Measurements from ENCODE around the gene TRAPPC4. TPM values are rescaled to one million over a fixed set of nuclear protein-coding genes. Genes with fewer than 3 reads are reported as not detected.
A peak's percentile ranks its signal among the peaks of the same experiment; 100 is the strongest.

Gene TRAPPC4
- total and polyA plus RNA-seq, 2 of the 8 experiments (the other 6 are each of a cell fraction or from before 2014, with no cell fraction given): 94.3 to 223 TPM

DNA sequence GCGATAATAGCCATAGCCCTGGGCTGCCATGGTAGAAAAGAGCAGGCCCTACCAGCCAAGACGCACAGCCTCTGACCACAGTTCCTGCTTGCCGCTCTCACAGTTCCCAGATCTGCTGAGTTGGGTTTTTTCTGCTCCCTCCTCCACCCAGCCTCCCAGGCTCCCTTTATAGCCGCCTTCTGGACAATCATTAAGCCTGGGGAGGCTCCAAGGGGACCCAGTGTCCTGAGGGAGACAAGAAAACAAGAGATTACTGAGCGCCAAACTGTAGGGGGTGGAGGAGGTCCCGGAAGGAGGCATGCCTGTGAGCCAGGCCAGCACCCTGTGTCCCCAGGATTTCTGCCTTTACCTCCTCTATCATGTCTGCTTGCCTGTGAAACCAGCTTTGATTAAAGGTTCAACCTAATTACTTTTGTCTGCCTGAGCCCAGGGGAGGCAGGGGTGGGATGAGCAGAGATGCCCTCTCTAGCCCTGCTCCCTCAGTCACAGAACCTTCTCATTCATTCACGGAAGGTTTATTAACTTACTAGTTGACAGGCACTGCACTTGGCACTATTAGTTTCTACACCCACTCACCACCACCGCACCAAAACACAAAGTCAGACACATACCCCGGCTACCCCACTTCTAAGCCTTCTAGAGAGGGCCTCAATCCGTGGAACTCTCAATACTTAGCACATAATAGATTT is 10.9 kb downstream of the TRAPPC4 start:
- Histone ChIP-seq H3K36me3 (ENCODE audit: control insufficient read depth in 2 of 4, insufficient read depth in 4 of 4, low read length in 3 of 4) (peaks cover 6 to 41% (median 19%) of the 10 kb centered on the region in 4 experiments), H3K18ac (ENCODE audit: extremely low read depth, low read length) (no peak overlapping the region), H3K27me3 (replicated peaks in 1 of 4; ENCODE audit: control insufficient read depth in 3 of 4, extremely low read depth in 1 of 4, insufficient read depth in 3 of 4, low read length in 3 of 4) (no peaks in the 10 kb centered on the region), H2BK5ac (ENCODE audit: low read depth, low read length) (0 out of 2 replicates have a peak overlapping the region, but pooled peaks have one; percentile 35), H4K91ac (replicated peaks; ENCODE audit: insufficient read length, low read length) (no peak overlapping the region), H3K23ac (ENCODE audit: insufficient read length) (no peak overlapping the region), H3K4me1 (replicated peaks in 1 of 4; ENCODE audit: control insufficient read depth in 3 of 4, insufficient read depth in 4 of 4, low read length in 3 of 4) (peaks cover 6 to 13% (median 10%) of the 10 kb centered on the region in 4 experiments), H2AFZ (ENCODE audit: low read length) (no peak overlapping the region), H3K9ac (replicated peaks in 1 of 4; ENCODE audit: extremely low read depth in 1 of 4, low read depth in 3 of 4, low read length in 3 of 4) (peak overlapping the region in 3 of 4 experiments; percentile 24 to 93 (median 91); a peak in 5 of 7 replicates), H2BK15ac (ENCODE audit: low read length) (no peak overlapping the region), H3K23me2 (ENCODE audit: low read depth, low read length) (peaks cover 7% of the 10 kb centered on the region; the same call in 1 of the 2 replicates), H2BK120ac (replicated peaks; ENCODE audit: low read depth, low read length) (no peak overlapping the region), H3K4me3 (ENCODE audit: extremely low read depth in 1 of 4, insufficient read depth in 2 of 4, low read depth in 3 of 4, low read length in 4 of 4) (peak overlapping the region; percentile 64 to 84 (median 74); a peak in 7 of 8 replicates), H3K27ac (ENCODE audit: low read depth, low read length) (no peak overlapping the region), H3K4ac (replicated peaks; ENCODE audit: insufficient read length, low read depth, low read length) (no peak overlapping the region), H4K20me1 (replicated peaks in 1 of 2; ENCODE audit: control insufficient read depth in 1 of 2, insufficient read depth in 2 of 2, low read length in 2 of 2) (peaks cover 3 to 13% of the 10 kb centered on the region in 2 experiments), H4K5ac (ENCODE audit: insufficient read length, low read depth, low read length) (no peak overlapping the region), H3K14ac (ENCODE audit: insufficient read length) (no peak overlapping the region), H2AK5ac (ENCODE audit: low read depth, low read length) (no peak overlapping the region), H2BK12ac (ENCODE audit: low read depth, low read length) (no peak overlapping the region), H2BK20ac (ENCODE audit: low read length) (no peak overlapping the region), H4K8ac (ENCODE audit: extremely low read depth, insufficient read depth, low read length) (no peak overlapping the region), H3K79me1 (ENCODE audit: low read depth, low read length) (peaks cover 15% of the 10 kb centered on the region), H3K9me3 (ENCODE audit: insufficient read depth in 2 of 2, low read depth in 1 of 2, low read length in 1 of 2) (no peaks in the 10 kb centered on the region), H3K79me2 (ENCODE audit: control insufficient read depth in 1 of 2, insufficient read depth in 2 of 2, low read length in 2 of 2) (peaks cover 0 to 19% of the 10 kb centered on the region in 2 experiments; a peak in 1 of 4 replicates), H3K4me2 (ENCODE audit: insufficient read depth in 1 of 2, low read depth in 2 of 2, low read length in 2 of 2) (peak overlapping the region; percentile 81 to 82), H3K56ac (replicated peaks; ENCODE audit: insufficient read length, low read depth, low read length) (peak overlapping the region; percentile 22)
- WGBS, 2 experiments (ENCODE audit: extremely low coverage in 1 of 2, insufficient coverage in 1 of 2, insufficient read length in 1 of 2, insufficient replicate concordance in 2 of 2, low coverage in 1 of 2, low lambda C conversion rate in 2 of 2, missing lambda C conversion rate in 1 of 2): 61% methylated on average over 10 of the region's 10 CpGs; no CpG with 5 or more reads in 1 of the 2 experiments
- no peak for FAIRE-seq
- 0 out of 2 replicates have a peak, but pooled peaks have one; percentile 11 for TF ChIP-seq MAFK (IDR thresholded peaks at IDR 0.05; ENCODE audit: low read depth, low read length)
- TF ChIP-seq SIX5 (IDR thresholded peaks at IDR 0.05; ENCODE audit: low read depth, low read length): no peak
- ChIA-PET POLR2A (ENCODE audit: partially characterized antibody) (interaction anchor here (0.9 to 9.7 kb wide), 10 partner anchors 12 to 73 kb away, joined by 3 to 224 read pairs (median 5); partner anchors contain the start of genes DPAGT1, HYOU1, RPS25 and TRAPPC4), CTCF (ENCODE audit: partially characterized antibody) (interaction anchor here (1.1 to 3.1 kb wide), 4 partner anchors 11 to 38 kb away, joined by 3 to 12 read pairs (median 4); partner anchors contain the start of genes RPS25, TRAPPC4 and VPS11)
- no peak for DNase-seq (ENCODE audit: low read depth in 1 of 2, low spot score in 2 of 2)
